ENCODE measurements around the gene MKLN1.

- TF ChIP-seq, protein P1, sequence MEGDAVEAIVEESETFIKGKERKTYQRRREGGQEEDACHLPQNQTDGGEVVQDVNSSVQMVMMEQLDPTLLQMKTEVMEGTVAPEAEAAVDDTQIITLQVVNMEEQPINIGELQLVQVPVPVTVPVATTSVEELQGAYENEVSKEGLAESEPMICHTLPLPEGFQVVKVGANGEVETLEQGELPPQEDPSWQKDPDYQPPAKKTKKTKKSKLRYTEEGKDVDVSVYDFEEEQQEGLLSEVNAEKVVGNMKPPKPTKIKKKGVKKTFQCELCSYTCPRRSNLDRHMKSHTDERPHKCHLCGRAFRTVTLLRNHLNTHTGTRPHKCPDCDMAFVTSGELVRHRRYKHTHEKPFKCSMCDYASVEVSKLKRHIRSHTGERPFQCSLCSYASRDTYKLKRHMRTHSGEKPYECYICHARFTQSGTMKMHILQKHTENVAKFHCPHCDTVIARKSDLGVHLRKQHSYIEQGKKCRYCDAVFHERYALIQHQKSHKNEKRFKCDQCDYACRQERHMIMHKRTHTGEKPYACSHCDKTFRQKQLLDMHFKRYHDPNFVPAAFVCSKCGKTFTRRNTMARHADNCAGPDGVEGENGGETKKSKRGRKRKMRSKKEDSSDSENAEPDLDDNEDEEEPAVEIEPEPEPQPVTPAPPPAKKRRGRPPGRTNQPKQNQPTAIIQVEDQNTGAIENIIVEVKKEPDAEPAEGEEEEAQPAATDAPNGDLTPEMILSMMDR (IDR thresholded peaks at IDR 0.05), result no peak
- no peak for TF ChIP-seq POLR2A (IDR thresholded peaks at IDR 0.05)
These were observed 20.0 kb upstream of the MKLN1 start for GRCh38 chr7:131307627-131308026.
